K562 (cell line): ENCODE data around the gene TRPV6. TPM values are rescaled to one million over a fixed set of nuclear protein-coding genes. Genes with fewer than 3 reads are reported as not detected.

Source experiments
- RAD21 ChIP-seq, 2 experiments: fragments of 250-450 bp in 1 of 2; fragments of 450-650 bp in 1 of 2; sonication (Bioruptor Pico) in 1 of 2; formaldehyde crosslinking in 1 of 2; IDR thresholded peaks in 1 of 2; conservative IDR thresholded peaks in 1 of 2; 2 replicates each; pipeline versions ENCODE4 v1.4.0 to v1.8.0; 2020 to 2022; ENCODE audit warnings: mild to moderate bottlenecking in 2 of 2, moderate library complexity in 1 of 2
- REST ChIP-seq, 2 experiments: fragments of 450-650 bp; formaldehyde crosslinking in 1 of 2; IDR thresholded peaks; 2 replicates each; pipeline versions ENCODE4 v1.4.0 to v1.6.1; 2014 to 2020; ENCODE audit warnings: mild to moderate bottlenecking in 2 of 2, borderline replicate concordance in 1 of 2, low read depth in 1 of 2
- SOX6 ChIP-seq: fragments of 450-650 bp; IDR thresholded peaks from 2 replicates; pipeline ENCODE4 v1.6.1; 2014; ENCODE audit warnings: mild to moderate bottlenecking
- polyA plus RNA-seq, 8 experiments: library from polyadenylated mRNA; depleted of rRNA in 4 of 8; stranded (reverse) in 5 of 8; unstranded in 3 of 8; fragments of >200 nt; fragmentation: Nextera tagmentation in 2 of 8; fragmentation: Illumina TruSeq in 1 of 8; extraction: Ambion mirVana in 2 of 8; extraction: Trizol in 1 of 8; gene quantifications; 2 replicates each; pipeline versions ENCODE4 v1.2.1 to v1.2.3, GENCODE V29; 2011 to 2014; ENCODE audit warnings: inconsistent platforms in 1 of 8, missing spikeins in 1 of 8
- total RNA-seq, 7 experiments: library from RNA; depleted of rRNA in 6 of 7; stranded (reverse); fragments of >200 nt in 6 of 7; fragmentation: Illumina TruSeq in 2 of 7; extraction: Trizol in 2 of 7; gene quantifications; 2 replicates each; pipeline versions ENCODE4 v1.2.1 to v1.2.3, GENCODE V29; 2011 to 2021; ENCODE audit warnings: low replicate concordance in 1 of 7

TRPV6 gene
- total and polyA plus RNA-seq, 9 of the 15 experiments (the other 6 are each of a cell fraction or from before 2014, with no cell fraction given) = 0.04 to 0.36 (median 0.11) TPM

- no peak for TF ChIP-seq REST (IDR thresholded peaks at IDR 0.05; ENCODE audit: borderline replicate concordance)
- TF ChIP-seq REST (CRISPR knock-in tag; IDR thresholded peaks at IDR 0.05; ENCODE audit: low read depth) = no peak
- TF ChIP-seq RAD21 (CRISPR knock-in tag; conservative IDR thresholded peaks at IDR 0.05 in 1 of 2, IDR thresholded peaks at IDR 0.05 in 1 of 2) = no peak
- TF ChIP-seq SOX6 = no peak
These were observed 24.6 kb downstream of the TRPV6 start (continued) for GRCh38 chr7:142860968-142861367.
